Breast epithelium (tissue), 4 donors: ENCODE results near the gene KCNS1. TPM values are rescaled to one million over a fixed set of nuclear protein-coding genes. Genes with fewer than 3 reads are reported as not detected.
A peak's percentile ranks its signal among the peaks of the same experiment; 100 is the strongest.

Experiments used
- DNase-seq, 2 donors: peaks; one replicate each; pipeline ENCODE4 v3.0.0-alpha.2; 2019; ENCODE audit warnings: low spot score in 2 of 2
- H3K27ac ChIP-seq, 2 donors: fragments of 200-600 bp; sonication (generic) in 1 of 2; one replicate each; pipeline ENCODE4 v1.5.1; 2016 to 2019; ENCODE audit warnings: mild to moderate bottlenecking in 1 of 2
- H3K27me3 ChIP-seq, 2 donors: fragments of 200-600 bp; sonication (generic) in 1 of 2; one replicate each; pipeline versions ENCODE4 v1.5.1 to v1.6.0; 2017 to 2019; ENCODE audit warnings: control low read depth in 1 of 2, mild to moderate bottlenecking in 1 of 2
- H3K36me3 ChIP-seq: fragments of 200-600 bp; one replicate; pipeline ENCODE4 v1.5.1; 2019
- H3K4me1 ChIP-seq, 2 donors: fragments of 200-600 bp; sonication (generic); one replicate each; pipeline ENCODE4 v1.5.1; 2016 to 2019; ENCODE audit warnings: control low read depth in 1 of 2
- H3K4me3 ChIP-seq, 3 donors: fragments of 200-600 bp; sonication (generic); 1 replicate in 2 of 3; 2 replicates in 1 of 3; pipeline ENCODE4 v1.5.1; 2016 to 2019; ENCODE audit warnings: mild to moderate bottlenecking in 3 of 3, moderate library complexity in 2 of 3
- H3K9me3 ChIP-seq, 2 donors: fragments of 200-600 bp; sonication (generic) in 1 of 2; one replicate each; pipeline ENCODE4 v1.5.1; 2016 to 2019; ENCODE audit warnings: control low read depth in 1 of 2
- CTCF ChIP-seq, 3 donors: fragments of 450-650 bp; IDR thresholded peaks; one replicate each; pipeline ENCODE4 v1.5.1; 2016 to 2017; ENCODE audit warnings: antibody characterized with exemption in 3 of 3, mild to moderate bottlenecking in 3 of 3, moderate library complexity in 3 of 3
- POLR2A ChIP-seq: fragments of 450-650 bp; IDR thresholded peaks from one replicate; pipeline ENCODE4 v1.6.1; 2016; ENCODE audit warnings: antibody characterized with exemption, mild to moderate bottlenecking, moderate library complexity
- POLR2AphosphoS5 ChIP-seq, 3 donors: sonication (generic); formaldehyde crosslinking; IDR thresholded peaks; one replicate each; pipeline ENCODE4 v1.6.1; 2017; ENCODE audit warnings: antibody characterized with exemption in 3 of 3
- intact Hi-C: fragments of 100-400 bp; cut with DNase I; formaldehyde crosslinking; loops from one replicate; pipeline ENCODE4 v1.15.1; 2023; ENCODE audit warnings: low total_unique reads
- total RNA-seq, 3 donors: library from RNA; depleted of rRNA; stranded (reverse); fragments of >200 nt; gene quantifications; one replicate each; pipeline ENCODE4 v1.1.0, GENCODE V29; 2016

The KCNS1 gene
- total RNA-seq, 3 donors from 2014 or later = 0.44 TPM; not detected in 2

- intact Hi-C loops = no loop called here
- DNase-seq = no peak
- TF ChIP-seq CTCF (IDR thresholded peaks at IDR 0.05) (no peak), POLR2A (no peak)
Observed at GRCh38 chr20:45097485-45098102, 3.3 kb downstream of the KCNS1 start.

GRCh38 chr20:45096781-45097180 is 4.1 kb downstream of the KCNS1 start:
- Histone ChIP-seq H3K4me3 (no peak overlapping the region), H3K27ac (no peak overlapping the region), H3K4me1 (peaks cover 0 to 5% of the 10 kb centered on the region in 2 donors), H3K27me3 (peaks cover 2 to 31% of the 10 kb centered on the region in 2 donors), H3K36me3 (no peaks in the 10 kb centered on the region), H3K9me3 (no peaks in the 10 kb centered on the region)
- intact Hi-C loops = no loop called here
- DNase-seq = no peak
- TF ChIP-seq POLR2A (no peak), POLR2AphosphoS5 (IDR thresholded peaks at IDR 0.05) (no peak), CTCF (IDR thresholded peaks at IDR 0.05) (no peak)

More at GRCh38 chr20:45097485-45098102, 3.3 kb downstream of the KCNS1 start:
- H3K36me3 ChIP-seq = no peaks in the 10 kb centered on the region
- peaks cover 2 to 31% of the 10 kb centered on the region in 2 donors for H3K27me3 ChIP-seq
- H3K9me3 ChIP-seq = no peaks in the 10 kb centered on the region
- peak overlapping the region in 2 of 3 donors; percentile 12 to 49 for H3K4me3 ChIP-seq
- H3K4me1 ChIP-seq = peaks cover 0 to 5% of the 10 kb centered on the region in 2 donors
- H3K27ac ChIP-seq = no peak overlapping the region

GRCh38 chr20:45095805-45096238 is 5.1 kb downstream of the KCNS1 start:
- no peak overlapping the region for H3K27ac ChIP-seq
- peaks cover 2 to 31% of the 10 kb centered on the region in 2 donors for H3K27me3 ChIP-seq
- peak in 2 of 3 donors; percentile 56 to 58 for TF ChIP-seq CTCF (IDR thresholded peaks at IDR 0.05)
- TF ChIP-seq POLR2AphosphoS5 (IDR thresholded peaks at IDR 0.05) = no peak
- no peak for TF ChIP-seq POLR2A
- DNase-seq = peak in 1 of 2 donors; percentile 21
- intact Hi-C loops = no loop called here
- no peaks in the 10 kb centered on the region for H3K36me3 ChIP-seq
- H3K9me3 ChIP-seq = no peaks in the 10 kb centered on the region
- no peak overlapping the region for H3K4me3 ChIP-seq
- peaks cover 0 to 5% of the 10 kb centered on the region in 2 donors for H3K4me1 ChIP-seq

- Histone ChIP-seq H3K27me3 (peaks cover 2 to 31% of the 10 kb centered on the region in 2 donors), H3K36me3 (no peaks in the 10 kb centered on the region), H3K9me3 (no peaks in the 10 kb centered on the region), H3K4me1 (peaks cover 0 to 5% of the 10 kb centered on the region in 2 donors), H3K4me3 (no peak overlapping the region), H3K27ac (no peak overlapping the region)
- intact Hi-C loops = no loop called here
- no peak for DNase-seq
- TF ChIP-seq POLR2A = no peak
- no peak for TF ChIP-seq POLR2AphosphoS5 (IDR thresholded peaks at IDR 0.05)
- TF ChIP-seq CTCF (IDR thresholded peaks at IDR 0.05) = no peak
Observed at GRCh38 chr20:45094864-45095574, 5.9 kb downstream of the KCNS1 start.

- Histone ChIP-seq H3K4me3 (no peak overlapping the region), H3K27ac (no peak overlapping the region), H3K36me3 (no peaks in the 10 kb centered on the region), H3K27me3 (peaks cover 2 to 31% of the 10 kb centered on the region in 2 donors), H3K4me1 (peaks cover 0 to 5% of the 10 kb centered on the region in 2 donors), H3K9me3 (no peaks in the 10 kb centered on the region)
- no peak for DNase-seq
- TF ChIP-seq POLR2AphosphoS5 (IDR thresholded peaks at IDR 0.05) (no peak), POLR2A (no peak), CTCF (IDR thresholded peaks at IDR 0.05) (no peak)
- intact Hi-C loops = no loop called here
Observed at GRCh38 chr20:45094201-45094600, 6.7 kb downstream of the KCNS1 start.
